HEK293 (cell line): ENCODE measurements around the gene MARVELD3.

Experiments
- CTCF ChIA-PET: fragments of 350-600 bp; formaldehyde crosslinking; extraction: SDS; loops from one replicate; lab custom pipeline; 2021; ENCODE audit warnings: antibody characterized with exemption; lab: Yijun Ruan, JAX
- POLR2A ChIA-PET: fragments of 300-600 bp; formaldehyde crosslinking; extraction: SDS; loops from one replicate; lab custom pipeline; 2020; ENCODE audit warnings: antibody characterized with exemption, inconsistent platforms; lab: Yijun Ruan, JAX
- H3K27ac ChIP-seq: fragments of 200-500 bp; sonication (Bioruptor generic); 2 replicates; pipeline ENCODE4 v1.5.1; 2014; ENCODE audit warnings: low read depth, low read length, control low read depth, inconsistent platforms; ENCODE audit errors: extremely low read depth
- H3K36me3 ChIP-seq, 2 experiments: fragments of 200-500 bp in 1 of 2; sonication (Bioruptor generic) in 1 of 2; 1 replicate in 1 of 2; 2 replicates in 1 of 2; pipeline ENCODE4 v1.5.1; 2014 to 2017; ENCODE audit warnings: inconsistent platforms in 2 of 2, low read length in 2 of 2; ENCODE audit not compliant: control insufficient read depth in 2 of 2, insufficient read depth in 1 of 2
- H3K4me1 ChIP-seq: fragments of 200-500 bp; sonication (Bioruptor generic); 2 replicates; pipeline ENCODE4 v1.5.1; 2014; ENCODE audit warnings: mild to moderate bottlenecking, low read length, inconsistent platforms; ENCODE audit not compliant: control insufficient read depth, insufficient read depth
- H3K4me3 ChIP-seq: 2 replicates; pipeline ENCODE4 v1.5.1; 2011; ENCODE audit warnings: low read depth, mild to moderate bottlenecking, control low read depth, low read length, moderate library complexity
- H3K9me3 ChIP-seq: fragments of 200-500 bp; sonication (Bioruptor generic); 2 replicates; pipeline ENCODE4 v1.5.1; 2014; ENCODE audit warnings: low read depth, low read length, inconsistent platforms; ENCODE audit not compliant: control insufficient read depth, insufficient read depth
- EGR2 ChIP-seq: fragments of 450-650 bp; formaldehyde crosslinking; IDR thresholded peaks from 2 replicates; pipeline ENCODE4 v1.5.1; 2016; ENCODE audit warnings: low read depth, missing biosample characterization, missing genetic modification characterization
- GLIS1 ChIP-seq: fragments of 450-650 bp; formaldehyde crosslinking; IDR thresholded peaks from 2 replicates; pipeline ENCODE4 v1.5.1; 2016; ENCODE audit warnings: missing biosample characterization, missing genetic modification characterization
- HOXD13 ChIP-seq: sonication (generic); formaldehyde crosslinking; IDR thresholded peaks from 2 replicates; pipeline ENCODE4 v1.8.0; 2022; ENCODE audit warnings: missing genetic modification reagents, borderline replicate concordance
- KLF1 ChIP-seq: fragments of 450-650 bp; formaldehyde crosslinking; IDR thresholded peaks from 2 replicates; pipeline ENCODE4 v1.5.1; 2016; ENCODE audit warnings: missing biosample characterization, missing genetic modification characterization
- RBAK ChIP-seq: fragments of 450-650 bp; formaldehyde crosslinking; IDR thresholded peaks from 2 replicates; pipeline ENCODE4 v1.5.1; 2016; ENCODE audit warnings: missing biosample characterization, missing genetic modification characterization
- SP3 ChIP-seq: fragments of 450-650 bp; formaldehyde crosslinking; IDR thresholded peaks from 2 replicates; pipeline ENCODE4 v1.5.1; 2016; ENCODE audit warnings: missing biosample characterization, missing genetic modification characterization
- YY2 ChIP-seq: fragments of 450-650 bp; formaldehyde crosslinking; IDR thresholded peaks from 2 replicates; pipeline ENCODE4 v1.5.1; 2016; ENCODE audit warnings: missing biosample characterization, missing genetic modification characterization
- ZFHX2 ChIP-seq: fragments of 450-650 bp; formaldehyde crosslinking; conservative IDR thresholded peaks from 2 replicates; pipeline ENCODE4 v1.5.1; 2016; ENCODE audit warnings: missing biosample characterization, missing genetic modification characterization
- ZFP3 ChIP-seq: fragments of 450-650 bp; formaldehyde crosslinking; IDR thresholded peaks from 2 replicates; pipeline ENCODE4 v1.5.1; 2016; ENCODE audit warnings: low read depth, missing biosample characterization, missing genetic modification characterization
- ZNF416 ChIP-seq: fragments of 450-650 bp; formaldehyde crosslinking; IDR thresholded peaks from 2 replicates; pipeline ENCODE4 v1.5.1; 2016; ENCODE audit warnings: missing biosample characterization, missing genetic modification characterization
- ZNF529 ChIP-seq: fragments of 450-650 bp; formaldehyde crosslinking; IDR thresholded peaks from 2 replicates; pipeline ENCODE4 v1.5.1; 2017; ENCODE audit warnings: missing genetic modification characterization, missing biosample characterization; ENCODE audit not compliant: insufficient replicate concordance
- ZNF654 ChIP-seq: fragments of 450-650 bp; formaldehyde crosslinking; IDR thresholded peaks from 2 replicates; pipeline ENCODE4 v1.5.1; 2016; ENCODE audit warnings: low read depth, missing biosample characterization, missing genetic modification characterization
- ZNF768 ChIP-seq: fragments of 450-650 bp; formaldehyde crosslinking; IDR thresholded peaks from 2 replicates; pipeline ENCODE4 v1.5.1; 2018; ENCODE audit warnings: missing biosample characterization, mild to moderate bottlenecking, missing genetic modification characterization
- ZNF777 ChIP-seq: fragments of 450-650 bp; formaldehyde crosslinking; IDR thresholded peaks from 2 replicates; pipeline ENCODE4 v1.5.1; 2017; ENCODE audit warnings: missing biosample characterization, missing genetic modification characterization, borderline replicate concordance
- ZNF785 ChIP-seq: fragments of 450-650 bp; formaldehyde crosslinking; IDR thresholded peaks from 2 replicates; pipeline ENCODE4 v1.5.1; 2016; ENCODE audit warnings: missing biosample characterization, missing genetic modification characterization
- ZSCAN30 ChIP-seq: fragments of 450-650 bp; IDR thresholded peaks from 2 replicates; pipeline ENCODE4 v1.5.1; 2018; ENCODE audit warnings: missing biosample characterization, mild to moderate bottlenecking, missing genetic modification characterization, moderate library complexity
- TF ChIP-seq, protein P1 (sequence below): fragments of 450-650 bp; formaldehyde crosslinking; IDR thresholded peaks from 2 replicates; pipeline ENCODE4 v1.5.1; 2016; ENCODE audit warnings: missing biosample characterization, missing genetic modification characterization

Gene MARVELD3

DNA sequence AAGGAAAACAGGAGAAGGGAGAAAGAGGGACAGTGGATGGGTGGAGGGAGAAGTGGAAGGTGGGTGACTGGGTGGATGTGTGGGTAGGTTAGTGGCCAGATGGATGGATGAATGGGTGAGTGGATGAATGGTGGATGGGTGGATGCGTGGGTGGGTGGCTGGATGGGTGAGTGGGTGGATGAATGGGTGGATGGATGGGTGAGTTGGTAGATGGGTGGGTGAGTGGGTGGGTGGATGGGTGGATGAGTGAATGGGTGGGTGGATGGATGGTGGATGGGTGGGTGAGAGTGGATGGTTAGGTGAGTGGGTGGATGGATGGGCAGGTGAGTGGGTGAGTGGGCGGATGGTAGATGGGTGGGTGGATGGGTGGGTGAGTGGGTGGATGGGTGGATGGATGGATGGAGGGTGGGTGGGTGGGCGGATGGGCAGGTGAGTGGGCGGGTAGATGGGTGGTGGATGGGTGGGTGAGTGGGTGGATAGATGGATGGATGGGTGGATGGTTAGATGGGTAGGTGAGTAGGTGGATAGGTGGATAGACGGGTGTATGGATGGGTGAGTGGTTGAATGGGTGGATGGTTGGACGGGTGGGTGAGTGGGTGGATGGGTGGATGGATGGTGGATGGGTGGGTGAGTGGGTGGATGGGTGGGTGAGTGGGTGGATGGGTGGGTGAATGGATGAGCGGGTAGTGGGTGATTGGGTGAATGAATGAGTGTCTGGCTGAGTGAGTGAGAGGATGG, 702 bp upstream of the MARVELD3 start:
- peaks cover 2% of the 10 kb centered on the region; the same call in 1 of the 2 replicates for H3K4me1 ChIP-seq
- no peak overlapping the region for H3K4me3 ChIP-seq
- TF ChIP-seq EGR2, result peak; percentile 99
- no peak for TF ChIP-seq ZNF785 (tag by site-specific recombination)
- TF ChIP-seq ZFP3 (tag by site-specific recombination), result no peak
- no peak for TF ChIP-seq ZNF529 (tag by site-specific recombination)
- TF ChIP-seq ZNF768 (tag by site-specific recombination), result no peak
- TF ChIP-seq, protein P1, sequence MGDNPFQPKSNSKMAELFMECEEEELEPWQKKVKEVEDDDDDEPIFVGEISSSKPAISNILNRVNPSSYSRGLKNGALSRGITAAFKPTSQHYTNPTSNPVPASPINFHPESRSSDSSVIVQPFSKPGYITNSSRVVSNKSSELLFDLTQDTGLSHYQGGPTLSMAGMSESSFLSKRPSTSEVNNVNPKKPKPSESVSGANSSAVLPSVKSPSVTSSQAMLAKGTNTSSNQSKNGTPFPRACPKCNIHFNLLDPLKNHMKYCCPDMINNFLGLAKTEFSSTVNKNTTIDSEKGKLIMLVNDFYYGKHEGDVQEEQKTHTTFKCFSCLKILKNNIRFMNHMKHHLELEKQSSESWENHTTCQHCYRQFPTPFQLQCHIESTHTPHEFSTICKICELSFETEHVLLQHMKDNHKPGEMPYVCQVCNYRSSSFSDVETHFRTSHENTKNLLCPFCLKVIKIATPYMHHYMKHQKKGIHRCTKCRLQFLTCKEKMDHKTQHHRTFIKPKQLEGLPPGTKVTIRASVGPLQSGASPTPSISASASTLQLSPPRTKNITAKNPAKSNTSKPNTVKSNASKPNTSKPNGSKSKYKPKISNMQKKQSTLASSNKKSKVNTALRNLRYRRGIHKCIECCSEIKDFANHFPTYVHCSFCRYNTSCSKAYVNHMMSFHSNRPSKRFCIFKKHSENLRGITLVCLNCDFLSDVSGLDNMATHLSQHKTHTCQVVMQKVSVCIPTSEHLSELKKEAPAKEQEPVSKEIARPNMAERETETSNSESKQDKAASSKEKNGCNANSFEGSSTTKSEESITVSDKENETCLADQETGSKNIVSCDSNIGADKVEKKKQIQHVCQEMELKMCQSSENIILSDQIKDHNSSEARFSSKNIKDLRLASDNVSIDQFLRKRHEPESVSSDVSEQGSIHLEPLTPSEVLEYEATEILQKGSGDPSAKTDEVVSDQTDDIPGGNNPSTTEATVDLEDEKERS (tag by site-specific recombination), result no peak
- no peak for TF ChIP-seq ZNF777 (tag by site-specific recombination)
- peak; percentile 77 for TF ChIP-seq KLF1 (tag by site-specific recombination)
- peak; percentile 99 for TF ChIP-seq ZFHX2 (tag by site-specific recombination)
- H3K9me3 ChIP-seq, result no peaks in the 10 kb centered on the region
- no peak overlapping the region for H3K27ac ChIP-seq
- peaks cover 0 to 7% of the 10 kb centered on the region in 2 experiments; a peak in 2 of 3 replicates for H3K36me3 ChIP-seq
- ChIA-PET POLR2A (no interaction called here), CTCF (interaction anchor here (1.1 to 5.5 kb wide), 2 partner anchors 14 to 169 kb away, joined by 4 to 26 read pairs; no protein-coding TSS in a partner anchor)

DNA sequence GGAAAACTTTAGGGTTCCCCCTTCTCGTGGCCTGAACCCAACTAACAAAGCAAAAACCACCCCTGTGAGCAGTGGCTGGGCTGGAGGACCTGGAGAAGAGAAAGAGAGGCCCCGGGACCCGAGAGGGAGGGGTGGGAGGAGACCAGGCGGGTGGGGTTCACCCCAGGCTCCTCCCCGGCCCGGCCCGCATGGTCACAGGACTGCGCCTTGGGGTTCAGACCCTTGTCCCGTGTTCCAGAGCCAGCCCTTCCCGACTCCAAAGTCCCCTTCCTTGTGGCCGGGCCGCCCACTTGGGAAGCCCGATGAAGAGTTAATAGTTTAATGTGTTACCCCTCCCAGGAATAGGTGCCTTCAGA, 852 bp downstream of the MARVELD3 start:
- Histone ChIP-seq H3K4me3 (peak overlapping the region; percentile 69), H3K4me1 (peaks cover 2% of the 10 kb centered on the region; the same call in 1 of the 2 replicates), H3K9me3 (no peaks in the 10 kb centered on the region), H3K36me3 (peaks cover 0 to 14% of the 10 kb centered on the region in 2 experiments; a peak in 2 of 3 replicates), H3K27ac (peak overlapping the region; percentile 70; the same call in 1 of the 2 replicates)
- TF ChIP-seq KLF1 (tag by site-specific recombination), result 0 out of 2 replicates have a peak, but pooled peaks have one; percentile 16
- TF ChIP-seq HOXD13 (CRISPR knock-in tag), result no peak
- no peak for TF ChIP-seq ZNF416 (tag by site-specific recombination)
- TF ChIP-seq RBAK (tag by site-specific recombination), result no peak
- peak; percentile 47 for TF ChIP-seq SP3 (tag by site-specific recombination)
- no peak for TF ChIP-seq ZSCAN30 (tag by site-specific recombination)
- TF ChIP-seq ZNF654 (tag by site-specific recombination), result no peak
- POLR2A ChIA-PET, result interaction anchor here (0.7 kb wide), 2 partner anchors 13 to 220 kb away, joined by 3 to 4 read pairs; no protein-coding TSS in a partner anchor
- CTCF ChIA-PET, result interaction anchor here (2.3 kb wide), 1 partner anchor 16 kb away, joined by 14 read pairs; no protein-coding TSS in a partner anchor

GRCh38 chr16:71627731-71628181, 1.8 kb downstream of the MARVELD3 start:
- Histone ChIP-seq H3K36me3 (peaks cover 0 to 17% of the 10 kb centered on the region in 2 experiments; a peak in 2 of 3 replicates), H3K4me1 (peaks cover 2% of the 10 kb centered on the region; the same call in 1 of the 2 replicates), H3K27ac (no peak overlapping the region), H3K4me3 (no peak overlapping the region), H3K9me3 (no peaks in the 10 kb centered on the region)
- TF ChIP-seq GLIS1 (tag by site-specific recombination), result 0 out of 2 replicates have a peak, but pooled peaks have one; percentile 8
- no peak for TF ChIP-seq YY2 (tag by site-specific recombination)
- ChIA-PET POLR2A (interaction anchor here (1.0 kb wide), 1 partner anchor 17 kb away, joined by 4 read pairs; no protein-coding TSS in a partner anchor), CTCF (interaction anchor here (1.4 to 2.3 kb wide), 2 partner anchors 17 kb away, joined by 6 to 14 read pairs; no protein-coding TSS in a partner anchor)
